GM23338 (cell line): Measurements from ENCODE around the gene RBM12.

ENCODE experiments used
- CREB1 ChIP-seq: fragments of 250-450 bp; sonication (Bioruptor Pico); IDR thresholded peaks from 2 replicates; pipeline ENCODE4 v1.5.0; 2020; ENCODE audit warnings: low read depth, mild to moderate bottlenecking, moderate library complexity
- ETS1 ChIP-seq: IDR thresholded peaks from 2 replicates; pipeline ENCODE4 v1.6.1; 2016; ENCODE audit warnings: antibody characterized with exemption
- EZH2 ChIP-seq: fragments of 200-600 bp; sonication (generic); IDR thresholded peaks from one replicate; pipeline ENCODE4 v1.8.0; 2017; ENCODE audit warnings: antibody characterized with exemption, mild to moderate bottlenecking, low read depth; ENCODE audit not compliant: unreplicated experiment
- EZH2phosphoT487 ChIP-seq: fragments of 200-600 bp; sonication (generic); IDR thresholded peaks from one replicate; pipeline ENCODE4 v1.8.1; 2018; ENCODE audit warnings: antibody characterized with exemption; ENCODE audit not compliant: unreplicated experiment
- JUNB ChIP-seq: IDR thresholded peaks from one replicate; pipeline ENCODE4 v1.6.1; 2016; ENCODE audit warnings: antibody characterized with exemption; ENCODE audit not compliant: unreplicated experiment
- POLR2AphosphoS5 ChIP-seq: IDR thresholded peaks from 2 replicates; pipeline ENCODE4 v1.6.1; 2016; ENCODE audit warnings: antibody characterized with exemption, low read depth
- TF ChIP-seq, protein P1 (sequence below), 2 experiments: fragments of 200-600 bp in 1 of 2; sonication (generic) in 1 of 2; conservative IDR thresholded peaks; 2 replicates each; pipeline versions ENCODE4 v1.5.1 to v1.6.1; 2016 to 2017; ENCODE audit warnings: antibody characterized with exemption in 2 of 2, low read depth in 2 of 2, mild to moderate bottlenecking in 2 of 2, moderate library complexity in 1 of 2
- TF ChIP-seq, protein P2 (sequence below): IDR thresholded peaks from one replicate; pipeline ENCODE4 v1.6.1; 2018; ENCODE audit warnings: antibody characterized with exemption; ENCODE audit not compliant: unreplicated experiment

GRCh38 chr20:35708502-35708901, 43.8 kb upstream of the RBM12 start:
- TF ChIP-seq, protein P1, sequence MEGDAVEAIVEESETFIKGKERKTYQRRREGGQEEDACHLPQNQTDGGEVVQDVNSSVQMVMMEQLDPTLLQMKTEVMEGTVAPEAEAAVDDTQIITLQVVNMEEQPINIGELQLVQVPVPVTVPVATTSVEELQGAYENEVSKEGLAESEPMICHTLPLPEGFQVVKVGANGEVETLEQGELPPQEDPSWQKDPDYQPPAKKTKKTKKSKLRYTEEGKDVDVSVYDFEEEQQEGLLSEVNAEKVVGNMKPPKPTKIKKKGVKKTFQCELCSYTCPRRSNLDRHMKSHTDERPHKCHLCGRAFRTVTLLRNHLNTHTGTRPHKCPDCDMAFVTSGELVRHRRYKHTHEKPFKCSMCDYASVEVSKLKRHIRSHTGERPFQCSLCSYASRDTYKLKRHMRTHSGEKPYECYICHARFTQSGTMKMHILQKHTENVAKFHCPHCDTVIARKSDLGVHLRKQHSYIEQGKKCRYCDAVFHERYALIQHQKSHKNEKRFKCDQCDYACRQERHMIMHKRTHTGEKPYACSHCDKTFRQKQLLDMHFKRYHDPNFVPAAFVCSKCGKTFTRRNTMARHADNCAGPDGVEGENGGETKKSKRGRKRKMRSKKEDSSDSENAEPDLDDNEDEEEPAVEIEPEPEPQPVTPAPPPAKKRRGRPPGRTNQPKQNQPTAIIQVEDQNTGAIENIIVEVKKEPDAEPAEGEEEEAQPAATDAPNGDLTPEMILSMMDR (conservative IDR thresholded peaks at IDR 0.05; ENCODE audit: low read depth in 2 of 2) = no peak
- TF ChIP-seq EZH2 (no peak), POLR2AphosphoS5 (no peak), ETS1 (no peak), EZH2phosphoT487 (no peak), JUNB (no peak), CREB1 (no peak)
- TF ChIP-seq, protein P2, sequence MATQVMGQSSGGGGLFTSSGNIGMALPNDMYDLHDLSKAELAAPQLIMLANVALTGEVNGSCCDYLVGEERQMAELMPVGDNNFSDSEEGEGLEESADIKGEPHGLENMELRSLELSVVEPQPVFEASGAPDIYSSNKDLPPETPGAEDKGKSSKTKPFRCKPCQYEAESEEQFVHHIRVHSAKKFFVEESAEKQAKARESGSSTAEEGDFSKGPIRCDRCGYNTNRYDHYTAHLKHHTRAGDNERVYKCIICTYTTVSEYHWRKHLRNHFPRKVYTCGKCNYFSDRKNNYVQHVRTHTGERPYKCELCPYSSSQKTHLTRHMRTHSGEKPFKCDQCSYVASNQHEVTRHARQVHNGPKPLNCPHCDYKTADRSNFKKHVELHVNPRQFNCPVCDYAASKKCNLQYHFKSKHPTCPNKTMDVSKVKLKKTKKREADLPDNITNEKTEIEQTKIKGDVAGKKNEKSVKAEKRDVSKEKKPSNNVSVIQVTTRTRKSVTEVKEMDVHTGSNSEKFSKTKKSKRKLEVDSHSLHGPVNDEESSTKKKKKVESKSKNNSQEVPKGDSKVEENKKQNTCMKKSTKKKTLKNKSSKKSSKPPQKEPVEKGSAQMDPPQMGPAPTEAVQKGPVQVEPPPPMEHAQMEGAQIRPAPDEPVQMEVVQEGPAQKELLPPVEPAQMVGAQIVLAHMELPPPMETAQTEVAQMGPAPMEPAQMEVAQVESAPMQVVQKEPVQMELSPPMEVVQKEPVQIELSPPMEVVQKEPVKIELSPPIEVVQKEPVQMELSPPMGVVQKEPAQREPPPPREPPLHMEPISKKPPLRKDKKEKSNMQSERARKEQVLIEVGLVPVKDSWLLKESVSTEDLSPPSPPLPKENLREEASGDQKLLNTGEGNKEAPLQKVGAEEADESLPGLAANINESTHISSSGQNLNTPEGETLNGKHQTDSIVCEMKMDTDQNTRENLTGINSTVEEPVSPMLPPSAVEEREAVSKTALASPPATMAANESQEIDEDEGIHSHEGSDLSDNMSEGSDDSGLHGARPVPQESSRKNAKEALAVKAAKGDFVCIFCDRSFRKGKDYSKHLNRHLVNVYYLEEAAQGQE = no peak
